GM21528 (cell line): ENCODE data around the gene PRR15.
"Not testable (repeated sequence)": the region's sequence is repeated elsewhere in the genome, so short reads cannot be mapped to it uniquely, and the experiment has no call there.

Source experiments
- ATAC-seq: cut with Tn5 transposase; IDR thresholded peaks from one replicate; pipeline ENCODE4 v1.9.1; 2021; ENCODE audit warnings: mild to moderate bottlenecking, moderate library complexity; ENCODE audit not compliant: unreplicated experiment, low FRiP score

Gene PRR15

GRCh38 chr7:29563590-29564495 lies at the start of gene PRR15:
TSS of gene PRR15 (plus strand) at chr7:29563835. CDS start at chr7:29566330, 2,495 bp downstream.
- no peak for ATAC-seq

GRCh38 chr7:29516491-29516890 lies 47.1 kb upstream of the PRR15 start:
- ATAC-seq = no peak

GRCh38 chr7:29518616-29519015 lies 45.0 kb upstream of the PRR15 start:
- ATAC-seq = no peak

GRCh38 chr7:29523728-29524127 lies 39.9 kb upstream of the PRR15 start:
- ATAC-seq = no peak

GRCh38 chr7:29527505-29528108 lies 36.0 kb upstream of the PRR15 start:
- no peak for ATAC-seq

- not testable (repeated sequence) for ATAC-seq
These were observed 35.1 kb upstream of the PRR15 start for GRCh38 chr7:29528526-29528925.

- no peak for ATAC-seq
These were observed 25.2 kb upstream of the PRR15 start for GRCh38 chr7:29538389-29538788.

- no peak for ATAC-seq
These were observed 24.2 kb upstream of the PRR15 start for GRCh38 chr7:29539471-29539870.

GRCh38 chr7:29547421-29547820 lies 16.2 kb upstream of the PRR15 start:
- no peak for ATAC-seq

GRCh38 chr7:29548823-29549222 lies 14.8 kb upstream of the PRR15 start:
- ATAC-seq = no peak

- no peak for ATAC-seq
These were observed 11.2 kb upstream of the PRR15 start for GRCh38 chr7:29552392-29552791.

GRCh38 chr7:29555061-29555460 lies 8.6 kb upstream of the PRR15 start:
- ATAC-seq = no peak

GRCh38 chr7:29556405-29557195 lies 7.0 kb upstream of the PRR15 start:
- ATAC-seq = no peak

- ATAC-seq = no peak
These were observed 5.7 kb upstream of the PRR15 start for GRCh38 chr7:29557954-29558353.

GRCh38 chr7:29561271-29561670 lies 2.4 kb upstream of the PRR15 start:
- ATAC-seq = no peak

GRCh38 chr7:29562307-29562706 lies 1.3 kb upstream of the PRR15 start:
- no peak for ATAC-seq

GRCh38 chr7:29564496-29565223 lies 1.0 kb downstream of the PRR15 start:
- ATAC-seq = no peak

- no peak for ATAC-seq
These were observed 1.6 kb downstream of the PRR15 start for GRCh38 chr7:29565224-29565630.

GRCh38 chr7:29565634-29565981 lies 2.0 kb downstream of the PRR15 start:
- ATAC-seq = no peak

GRCh38 chr7:29565982-29566746 lies 2.5 kb downstream of the PRR15 start:
- ATAC-seq = no peak
